HL-60 (cell line): ENCODE data around the gene GLDN.

Experiments
- DNase-seq, 2 experiments: peaks; one replicate each; pipeline ENCODE4 v3.0.0-alpha.2; 2010 to 2020; ENCODE audit warnings: low read depth in 1 of 2, low spot score in 1 of 2
- H3K27ac ChIP-seq: fragments of 250-450 bp; sonication (Bioruptor Pico); replicated peaks from 2 replicates; pipeline ENCODE4 v1.5.1; 2020; ENCODE audit warnings: mild to moderate bottlenecking, moderate library complexity
- H3K27me3 ChIP-seq: fragments of 250-450 bp; sonication (Bioruptor Pico); 2 replicates; pipeline ENCODE4 v1.5.1; 2021; ENCODE audit warnings: mild to moderate bottlenecking, moderate library complexity; ENCODE audit not compliant: insufficient read depth, poor library complexity, severe bottlenecking
- H3K4me3 ChIP-seq: replicated peaks from 2 replicates; pipeline ENCODE4 v1.5.1; 2011; ENCODE audit warnings: mild to moderate bottlenecking, control low read depth, low read length; ENCODE audit not compliant: insufficient read depth
- GABPA ChIP-seq: IDR thresholded peaks from 2 replicates; pipeline ENCODE4 v1.6.1; 2012; ENCODE audit warnings: low read depth
- POLR2AphosphoS5 ChIP-seq: IDR thresholded peaks from 2 replicates; pipeline ENCODE4 v1.6.1; 2012; ENCODE audit warnings: low read depth
- REST ChIP-seq: IDR thresholded peaks from 2 replicates; pipeline ENCODE4 v1.6.1; 2012; ENCODE audit warnings: low read depth; ENCODE audit not compliant: insufficient replicate concordance
- SPI1 ChIP-seq: IDR thresholded peaks from 2 replicates; pipeline ENCODE4 v1.6.1; 2012; ENCODE audit warnings: low read depth, mild to moderate bottlenecking, borderline replicate concordance
- TF ChIP-seq, protein P1 (sequence below): IDR thresholded peaks from one replicate; pipeline ENCODE4 v1.5.1; 2011; ENCODE audit warnings: low read length, control low read depth, inconsistent platforms; ENCODE audit not compliant: insufficient read depth

GLDN gene

GRCh38 chr15:51343466-51343865, 2.0 kb downstream of the GLDN start:
- H3K4me3 ChIP-seq, result no peak overlapping the region
- H3K27ac ChIP-seq, result no peak overlapping the region
- DNase-seq, result no peak
- peaks cover 5% of the 10 kb centered on the region for H3K27me3 ChIP-seq
- TF ChIP-seq, protein P1, sequence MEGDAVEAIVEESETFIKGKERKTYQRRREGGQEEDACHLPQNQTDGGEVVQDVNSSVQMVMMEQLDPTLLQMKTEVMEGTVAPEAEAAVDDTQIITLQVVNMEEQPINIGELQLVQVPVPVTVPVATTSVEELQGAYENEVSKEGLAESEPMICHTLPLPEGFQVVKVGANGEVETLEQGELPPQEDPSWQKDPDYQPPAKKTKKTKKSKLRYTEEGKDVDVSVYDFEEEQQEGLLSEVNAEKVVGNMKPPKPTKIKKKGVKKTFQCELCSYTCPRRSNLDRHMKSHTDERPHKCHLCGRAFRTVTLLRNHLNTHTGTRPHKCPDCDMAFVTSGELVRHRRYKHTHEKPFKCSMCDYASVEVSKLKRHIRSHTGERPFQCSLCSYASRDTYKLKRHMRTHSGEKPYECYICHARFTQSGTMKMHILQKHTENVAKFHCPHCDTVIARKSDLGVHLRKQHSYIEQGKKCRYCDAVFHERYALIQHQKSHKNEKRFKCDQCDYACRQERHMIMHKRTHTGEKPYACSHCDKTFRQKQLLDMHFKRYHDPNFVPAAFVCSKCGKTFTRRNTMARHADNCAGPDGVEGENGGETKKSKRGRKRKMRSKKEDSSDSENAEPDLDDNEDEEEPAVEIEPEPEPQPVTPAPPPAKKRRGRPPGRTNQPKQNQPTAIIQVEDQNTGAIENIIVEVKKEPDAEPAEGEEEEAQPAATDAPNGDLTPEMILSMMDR, result no peak
- TF ChIP-seq POLR2AphosphoS5, result no peak
- no peak for TF ChIP-seq REST
- TF ChIP-seq GABPA, result no peak
- no peak for TF ChIP-seq SPI1

- Histone ChIP-seq H3K27ac (no peak overlapping the region), H3K27me3 (peaks cover 5% of the 10 kb centered on the region), H3K4me3 (no peak overlapping the region)
- TF ChIP-seq POLR2AphosphoS5 (no peak), REST (no peak), GABPA (no peak), SPI1 (no peak)
- TF ChIP-seq, protein P1, result no peak
- no peak for DNase-seq
Observed at GRCh38 chr15:51346136-51346535, 4.7 kb downstream of the GLDN start.

GRCh38 chr15:51348688-51349087, 7.2 kb downstream of the GLDN start:
- TF ChIP-seq SPI1 (no peak), POLR2AphosphoS5 (no peak), GABPA (no peak), REST (no peak)
- TF ChIP-seq, protein P1, result no peak
- no peak overlapping the region for H3K27ac ChIP-seq
- H3K4me3 ChIP-seq, result no peak overlapping the region
- no peak for DNase-seq
- H3K27me3 ChIP-seq, result no peaks in the 10 kb centered on the region
